SK-N-SH treated with all-trans-retinoic acid at 6 μM for 48 hours (cell line): ENCODE results near the gene TMC5.

ENCODE experiments used
- ATAC-seq: fragments of 200-7000 bp; cut with Tn5 transposase; 3 replicates; pipeline ENCODE4 v1.9.1; 2020; ENCODE audit warnings: mild to moderate bottlenecking, moderate library complexity
- ARNTL ChIP-seq: fragments of 450-650 bp; formaldehyde crosslinking; IDR thresholded peaks from 2 replicates; pipeline ENCODE4 v1.5.0; 2020; ENCODE audit warnings: low read depth, mild to moderate bottlenecking, moderate library complexity, borderline replicate concordance
- BACH2 ChIP-seq: fragments of 250-450 bp; sonication (Bioruptor Pico); IDR thresholded peaks from 2 replicates; pipeline ENCODE4 v1.9.0; 2021; ENCODE audit warnings: mild to moderate bottlenecking, borderline replicate concordance
- CSDC2 ChIP-seq: fragments of 250-450 bp; sonication (Bioruptor Pico); IDR thresholded peaks from 2 replicates; pipeline ENCODE4 v1.5.0; 2020; ENCODE audit warnings: mild to moderate bottlenecking, moderate library complexity
- ESRRG ChIP-seq: fragments of 250-450 bp; sonication (Bioruptor Pico); IDR thresholded peaks from 2 replicates; pipeline ENCODE4 v1.6.1; 2021; ENCODE audit warnings: mild to moderate bottlenecking
- GLIS3 ChIP-seq: fragments of 250-450 bp; sonication (Bioruptor Pico); IDR thresholded peaks from 2 replicates; pipeline ENCODE4 v1.5.0; 2020; ENCODE audit warnings: mild to moderate bottlenecking, moderate library complexity
- ISL1 ChIP-seq: fragments of 250-450 bp; sonication (Bioruptor Pico); IDR thresholded peaks from 2 replicates; pipeline ENCODE4 v2.1.2; 2022; ENCODE audit warnings: mild to moderate bottlenecking, moderate library complexity
- OSR1 ChIP-seq: fragments of 250-450 bp; sonication (Bioruptor Pico); IDR thresholded peaks from 2 replicates; pipeline ENCODE4 v1.8.0; 2022; ENCODE audit warnings: moderate library complexity, mild to moderate bottlenecking, inconsistent platforms
- SNAI2 ChIP-seq: fragments of 250-450 bp; sonication (Bioruptor Pico); IDR thresholded peaks from 2 replicates; pipeline ENCODE4 v1.5.0; 2020; ENCODE audit warnings: mild to moderate bottlenecking, moderate library complexity
- TCF4 ChIP-seq: fragments of 250-450 bp; sonication (Bioruptor Pico); IDR thresholded peaks from 2 replicates; pipeline ENCODE4 v1.8.0; 2021; ENCODE audit warnings: mild to moderate bottlenecking, moderate library complexity, borderline replicate concordance
- TOX ChIP-seq: fragments of 250-450 bp; sonication (Bioruptor Pico); IDR thresholded peaks from 2 replicates; pipeline ENCODE4 v1.8.0; 2021; ENCODE audit warnings: mild to moderate bottlenecking, moderate library complexity, borderline replicate concordance
- ZFP3 ChIP-seq: fragments of 250-450 bp; sonication (Bioruptor Pico); IDR thresholded peaks from 2 replicates; pipeline ENCODE4 v1.5.0; 2020; ENCODE audit warnings: mild to moderate bottlenecking, moderate library complexity
- ZFP30 ChIP-seq: fragments of 450-650 bp; formaldehyde crosslinking; IDR thresholded peaks from 2 replicates; pipeline ENCODE4 v1.5.0; 2022; ENCODE audit warnings: mild to moderate bottlenecking, moderate library complexity
- ZNF565 ChIP-seq: fragments of 450-650 bp; formaldehyde crosslinking; conservative IDR thresholded peaks from 2 replicates; pipeline ENCODE4 v1.5.0; 2020; ENCODE audit warnings: low read depth, mild to moderate bottlenecking, moderate library complexity
- ZNF70 ChIP-seq: fragments of 450-650 bp; formaldehyde crosslinking; IDR thresholded peaks from 2 replicates; pipeline ENCODE4 v1.5.0; 2020; ENCODE audit warnings: mild to moderate bottlenecking, moderate library complexity
- TF ChIP-seq, protein P1 (sequence below): fragments of 250-450 bp; sonication (Bioruptor Pico); IDR thresholded peaks from 2 replicates; pipeline ENCODE4 v1.8.0; 2021; ENCODE audit warnings: low read depth, mild to moderate bottlenecking, moderate library complexity, borderline replicate concordance
- TF ChIP-seq, protein P2 (sequence below): fragments of 250-450 bp; sonication (Bioruptor Pico); IDR thresholded peaks from 2 replicates; pipeline ENCODE4 v1.5.0; 2020; ENCODE audit warnings: mild to moderate bottlenecking, moderate library complexity
- TF ChIP-seq, protein P3 (sequence below): fragments of 250-450 bp; sonication (Bioruptor Pico); IDR thresholded peaks from 2 replicates; pipeline ENCODE4 v1.5.1; 2020; ENCODE audit warnings: low read depth, mild to moderate bottlenecking, moderate library complexity

Gene TMC5

DNA sequence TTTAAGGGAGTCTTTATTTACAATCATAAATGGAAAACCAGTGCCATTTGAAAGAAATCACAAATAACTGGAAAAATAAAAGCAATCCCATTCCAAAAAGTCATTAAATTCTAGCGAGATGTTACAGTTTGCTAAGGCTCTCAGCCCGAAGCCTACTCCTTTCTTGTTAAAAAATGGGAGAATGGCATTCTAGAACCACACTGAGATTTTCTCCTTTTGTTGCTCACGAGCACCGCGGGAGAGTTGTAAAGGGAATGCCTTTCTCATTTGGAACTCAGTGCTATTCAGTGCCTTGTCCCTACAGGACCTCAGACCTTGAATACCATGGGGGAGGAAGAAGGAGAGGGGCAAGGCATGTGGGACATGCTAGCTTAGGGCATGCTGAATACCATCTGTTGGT lies 67.9 kb downstream of the TMC5 start:
- no peak for ATAC-seq
- TF ChIP-seq GLIS3 (CRISPR knock-in tag) (no peak), SNAI2 (CRISPR knock-in tag) (no peak), ZFP3 (CRISPR knock-in tag) (no peak)

GRCh38 chr16:19486051-19486450 lies 68.4 kb downstream of the TMC5 start:
- ATAC-seq, result no peak
- TF ChIP-seq ZFP3 (CRISPR knock-in tag) (no peak), ZNF565 (CRISPR knock-in tag) (no peak), ESRRG (CRISPR knock-in tag) (no peak), ZFP30 (CRISPR knock-in tag) (no peak), OSR1 (CRISPR knock-in tag) (no peak), CSDC2 (no peak), BACH2 (CRISPR knock-in tag) (no peak), ISL1 (CRISPR knock-in tag) (no peak)
- TF ChIP-seq, protein P1, sequence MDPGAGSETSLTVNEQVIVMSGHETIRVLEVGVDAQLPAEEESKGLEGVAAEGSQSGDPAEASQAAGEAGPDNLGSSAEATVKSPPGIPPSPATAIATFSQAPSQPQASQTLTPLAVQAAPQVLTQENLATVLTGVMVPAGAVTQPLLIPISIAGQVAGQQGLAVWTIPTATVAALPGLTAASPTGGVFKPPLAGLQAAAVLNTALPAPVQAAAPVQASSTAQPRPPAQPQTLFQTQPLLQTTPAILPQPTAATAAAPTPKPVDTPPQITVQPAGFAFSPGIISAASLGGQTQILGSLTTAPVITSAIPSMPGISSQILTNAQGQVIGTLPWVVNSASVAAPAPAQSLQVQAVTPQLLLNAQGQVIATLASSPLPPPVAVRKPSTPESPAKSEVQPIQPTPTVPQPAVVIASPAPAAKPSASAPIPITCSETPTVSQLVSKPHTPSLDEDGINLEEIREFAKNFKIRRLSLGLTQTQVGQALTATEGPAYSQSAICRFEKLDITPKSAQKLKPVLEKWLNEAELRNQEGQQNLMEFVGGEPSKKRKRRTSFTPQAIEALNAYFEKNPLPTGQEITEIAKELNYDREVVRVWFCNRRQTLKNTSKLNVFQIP (CRISPR knock-in tag), result no peak
- TF ChIP-seq, protein P2, sequence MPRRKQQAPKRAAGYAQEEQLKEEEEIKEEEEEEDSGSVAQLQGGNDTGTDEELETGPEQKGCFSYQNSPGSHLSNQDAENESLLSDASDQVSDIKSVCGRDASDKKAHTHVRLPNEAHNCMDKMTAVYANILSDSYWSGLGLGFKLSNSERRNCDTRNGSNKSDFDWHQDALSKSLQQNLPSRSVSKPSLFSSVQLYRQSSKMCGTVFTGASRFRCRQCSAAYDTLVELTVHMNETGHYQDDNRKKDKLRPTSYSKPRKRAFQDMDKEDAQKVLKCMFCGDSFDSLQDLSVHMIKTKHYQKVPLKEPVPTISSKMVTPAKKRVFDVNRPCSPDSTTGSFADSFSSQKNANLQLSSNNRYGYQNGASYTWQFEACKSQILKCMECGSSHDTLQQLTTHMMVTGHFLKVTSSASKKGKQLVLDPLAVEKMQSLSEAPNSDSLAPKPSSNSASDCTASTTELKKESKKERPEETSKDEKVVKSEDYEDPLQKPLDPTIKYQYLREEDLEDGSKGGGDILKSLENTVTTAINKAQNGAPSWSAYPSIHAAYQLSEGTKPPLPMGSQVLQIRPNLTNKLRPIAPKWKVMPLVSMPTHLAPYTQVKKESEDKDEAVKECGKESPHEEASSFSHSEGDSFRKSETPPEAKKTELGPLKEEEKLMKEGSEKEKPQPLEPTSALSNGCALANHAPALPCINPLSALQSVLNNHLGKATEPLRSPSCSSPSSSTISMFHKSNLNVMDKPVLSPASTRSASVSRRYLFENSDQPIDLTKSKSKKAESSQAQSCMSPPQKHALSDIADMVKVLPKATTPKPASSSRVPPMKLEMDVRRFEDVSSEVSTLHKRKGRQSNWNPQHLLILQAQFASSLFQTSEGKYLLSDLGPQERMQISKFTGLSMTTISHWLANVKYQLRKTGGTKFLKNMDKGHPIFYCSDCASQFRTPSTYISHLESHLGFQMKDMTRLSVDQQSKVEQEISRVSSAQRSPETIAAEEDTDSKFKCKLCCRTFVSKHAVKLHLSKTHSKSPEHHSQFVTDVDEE (CRISPR knock-in tag), result no peak

DNA sequence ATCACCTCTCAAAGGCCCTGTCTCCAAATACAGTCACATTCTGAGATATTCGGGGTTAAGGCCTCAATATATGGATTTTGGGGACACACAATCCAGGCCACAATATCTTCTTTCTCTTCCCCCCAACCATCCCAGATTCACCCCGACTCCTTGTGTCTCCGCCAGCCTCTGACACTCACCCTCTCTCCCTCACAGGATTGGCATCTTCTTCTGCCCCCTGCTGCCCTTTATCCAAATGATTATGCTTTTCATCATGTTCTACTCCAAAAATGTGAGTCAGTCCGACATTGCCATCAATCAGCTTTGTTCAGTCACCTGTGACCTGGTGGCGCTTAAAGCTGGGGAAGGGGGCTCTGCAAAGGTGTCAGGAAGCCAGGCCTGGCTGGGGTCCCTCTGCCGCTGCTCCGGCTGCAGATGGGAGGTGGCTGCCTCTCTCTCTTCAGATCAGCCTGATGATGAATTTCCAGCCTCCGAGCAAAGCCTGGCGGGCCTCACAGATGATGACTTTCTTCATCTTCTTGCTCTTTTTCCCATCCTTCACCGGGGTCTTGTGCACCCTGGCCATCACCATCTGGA lies 69.2 kb downstream of the TMC5 start:
- TF ChIP-seq TCF4 (CRISPR knock-in tag), result no peak
- TF ChIP-seq TOX, result no peak
- TF ChIP-seq, protein P2 (CRISPR knock-in tag), result no peak
- TF ChIP-seq, protein P3, sequence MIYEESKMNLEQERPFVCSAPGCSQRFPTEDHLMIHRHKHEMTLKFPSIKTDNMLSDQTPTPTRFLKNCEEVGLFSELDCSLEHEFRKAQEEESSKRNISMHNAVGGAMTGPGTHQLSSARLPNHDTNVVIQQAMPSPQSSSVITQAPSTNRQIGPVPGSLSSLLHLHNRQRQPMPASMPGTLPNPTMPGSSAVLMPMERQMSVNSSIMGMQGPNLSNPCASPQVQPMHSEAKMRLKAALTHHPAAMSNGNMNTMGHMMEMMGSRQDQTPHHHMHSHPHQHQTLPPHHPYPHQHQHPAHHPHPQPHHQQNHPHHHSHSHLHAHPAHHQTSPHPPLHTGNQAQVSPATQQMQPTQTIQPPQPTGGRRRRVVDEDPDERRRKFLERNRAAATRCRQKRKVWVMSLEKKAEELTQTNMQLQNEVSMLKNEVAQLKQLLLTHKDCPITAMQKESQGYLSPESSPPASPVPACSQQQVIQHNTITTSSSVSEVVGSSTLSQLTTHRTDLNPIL (CRISPR knock-in tag), result no peak
- TF ChIP-seq ZNF70, result no peak
- ATAC-seq, result no peak

GRCh38 chr16:19488213-19488640 lies 70.5 kb downstream of the TMC5 start:
- ATAC-seq, result no peak
- TF ChIP-seq, protein P3 (CRISPR knock-in tag), result no peak
- TF ChIP-seq ARNTL (CRISPR knock-in tag) (no peak), CSDC2 (no peak), BACH2 (CRISPR knock-in tag) (no peak), ZFP30 (CRISPR knock-in tag) (no peak)
- TF ChIP-seq, all 23 proteins: peak for 0
